Measurements from ENCODE around the gene AMMECR1. TPM values are rescaled to one million over a fixed set of nuclear protein-coding genes. Genes with fewer than 3 reads are reported as not detected.
A peak's percentile ranks its signal among the peaks of the same experiment; 100 is the strongest.
"Not testable (repeated sequence)": the region's sequence is repeated elsewhere in the genome, so short reads cannot be mapped to it uniquely, and the experiment has no call there.

Gene AMMECR1
- total RNA-seq, 2 experiments from 2014 or later: 8.0 to 8.9 TPM

DNA sequence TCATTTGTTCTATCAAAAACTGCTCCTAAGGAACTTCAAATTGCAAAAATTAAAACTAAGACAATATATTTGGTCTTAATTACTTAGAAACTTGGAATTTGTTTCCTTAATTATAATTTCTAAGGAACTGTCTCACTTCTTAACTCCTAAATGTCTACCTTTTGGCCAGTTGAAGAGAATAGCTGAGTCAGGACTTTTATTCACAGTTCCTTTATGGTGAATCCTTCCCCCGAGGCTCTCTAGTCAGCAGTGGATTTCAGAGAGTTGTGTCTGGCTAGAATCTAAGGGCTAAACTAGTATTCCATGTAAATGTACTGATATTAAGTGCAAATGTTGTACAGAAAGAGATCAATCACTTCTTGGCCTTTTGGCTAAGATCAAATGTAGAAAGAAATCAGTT, 69.3 kb downstream of the AMMECR1 start:
- H3K27ac Mint-ChIP-seq: no peak overlapping the region
- ChIA-PET POLR2A (no interaction called here), CTCF (no interaction called here)
- no peaks in the 10 kb centered on the region for H3K27me3 Mint-ChIP-seq
- H3K9me3 Mint-ChIP-seq: no peaks in the 10 kb centered on the region
- peaks cover 1% of the 10 kb centered on the region for H3K36me3 Mint-ChIP-seq
- H3K4me3 Mint-ChIP-seq: no peak overlapping the region
- intact Hi-C loops (cut with micrococcal nuclease): no loop called here
- DNase-seq: no peak
- H3K4me1 Mint-ChIP-seq (ENCODE audit: low read depth): peaks cover 40% of the 10 kb centered on the region

GRCh38 chrX:110245011-110245410, 72.9 kb downstream of the AMMECR1 start:
- Mint-ChIP-seq H3K4me1 (ENCODE audit: low read depth) (peaks cover 40% of the 10 kb centered on the region), H3K4me3 (no peak overlapping the region), H3K27ac (no peak overlapping the region), H3K36me3 (peaks cover 10% of the 10 kb centered on the region), H3K9me3 (peaks cover 13% of the 10 kb centered on the region), H3K27me3 (no peaks in the 10 kb centered on the region)
- DNase-seq: no peak
- intact Hi-C loops (cut with micrococcal nuclease): no loop called here
- POLR2A ChIA-PET: interaction anchor here (1.0 kb wide), 1 partner anchor 59 kb away, joined by 3 read pairs; no protein-coding TSS in a partner anchor
- CTCF ChIA-PET: interaction anchor here (1.2 to 1.7 kb wide), 2 partner anchors 66 to 99 kb away, joined by 3 to 5 read pairs; no protein-coding TSS in a partner anchor

- Mint-ChIP-seq H3K27ac (no peak overlapping the region), H3K36me3 (peaks cover 18% of the 10 kb centered on the region), H3K27me3 (no peaks in the 10 kb centered on the region), H3K9me3 (peaks cover 19% of the 10 kb centered on the region), H3K4me1 (ENCODE audit: low read depth) (peaks cover 54% of the 10 kb centered on the region), H3K4me3 (no peak overlapping the region)
- POLR2A ChIA-PET: no interaction called here
- no peak for DNase-seq
- CTCF ChIA-PET: no interaction called here
- intact Hi-C loops (cut with micrococcal nuclease): no loop called here
Measured at GRCh38 chrX:110242371-110242770, 75.5 kb downstream of the AMMECR1 start.

GRCh38 chrX:110241816-110242215, 76.1 kb downstream of the AMMECR1 start:
- Mint-ChIP-seq H3K4me3 (no peak overlapping the region), H3K27ac (no peak overlapping the region), H3K36me3 (peaks cover 18% of the 10 kb centered on the region), H3K9me3 (peaks cover 19% of the 10 kb centered on the region), H3K4me1 (ENCODE audit: low read depth) (peaks cover 56% of the 10 kb centered on the region), H3K27me3 (no peaks in the 10 kb centered on the region)
- DNase-seq: no peak
- ChIA-PET POLR2A (no interaction called here), CTCF (no interaction called here)
- intact Hi-C loops (cut with micrococcal nuclease): no loop called here

DNA sequence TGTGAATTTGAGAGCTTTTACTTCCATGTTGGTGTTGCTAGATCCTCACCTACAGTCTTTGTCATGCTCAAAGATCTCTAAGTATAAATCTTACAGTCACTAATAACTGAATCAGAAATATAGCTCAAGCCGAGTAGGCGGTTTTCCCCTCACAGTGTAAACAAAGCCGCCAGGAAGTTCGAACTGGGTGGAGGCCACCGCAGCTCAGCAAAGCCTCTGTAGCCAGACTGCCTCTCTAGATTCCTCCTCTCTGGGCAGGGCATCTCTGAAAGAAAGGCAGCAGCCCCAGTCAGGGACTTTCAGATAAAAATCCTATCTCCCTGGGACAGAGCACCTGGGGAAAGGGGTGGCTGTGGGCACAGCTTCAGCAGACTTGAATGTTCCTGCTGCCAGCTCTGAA, 79.6 kb downstream of the AMMECR1 start:
- peaks cover 22% of the 10 kb centered on the region for H3K36me3 Mint-ChIP-seq
- H3K4me3 Mint-ChIP-seq; H3K27me3 Mint-ChIP-seq; intact Hi-C loops (cut with micrococcal nuclease); POLR2A ChIA-PET; CTCF ChIA-PET: not testable (repeated sequence)
- H3K27ac Mint-ChIP-seq: peak overlapping the region; percentile 82
- H3K4me1 Mint-ChIP-seq (ENCODE audit: low read depth): peaks cover 41% of the 10 kb centered on the region
- peaks cover 24% of the 10 kb centered on the region for H3K9me3 Mint-ChIP-seq
- peak; percentile 62 for DNase-seq

- Mint-ChIP-seq H3K4me1 (ENCODE audit: low read depth) (peaks cover 47% of the 10 kb centered on the region), H3K9me3 (peaks cover 10% of the 10 kb centered on the region), H3K27ac (peak overlapping the region; percentile 54), H3K36me3 (peaks cover 13% of the 10 kb centered on the region)
- CTCF ChIA-PET; H3K4me3 Mint-ChIP-seq; POLR2A ChIA-PET; H3K27me3 Mint-ChIP-seq; DNase-seq; intact Hi-C loops (cut with micrococcal nuclease): not testable (repeated sequence)
Measured at GRCh38 chrX:110231485-110231884, 86.4 kb downstream of the AMMECR1 start.

DNA sequence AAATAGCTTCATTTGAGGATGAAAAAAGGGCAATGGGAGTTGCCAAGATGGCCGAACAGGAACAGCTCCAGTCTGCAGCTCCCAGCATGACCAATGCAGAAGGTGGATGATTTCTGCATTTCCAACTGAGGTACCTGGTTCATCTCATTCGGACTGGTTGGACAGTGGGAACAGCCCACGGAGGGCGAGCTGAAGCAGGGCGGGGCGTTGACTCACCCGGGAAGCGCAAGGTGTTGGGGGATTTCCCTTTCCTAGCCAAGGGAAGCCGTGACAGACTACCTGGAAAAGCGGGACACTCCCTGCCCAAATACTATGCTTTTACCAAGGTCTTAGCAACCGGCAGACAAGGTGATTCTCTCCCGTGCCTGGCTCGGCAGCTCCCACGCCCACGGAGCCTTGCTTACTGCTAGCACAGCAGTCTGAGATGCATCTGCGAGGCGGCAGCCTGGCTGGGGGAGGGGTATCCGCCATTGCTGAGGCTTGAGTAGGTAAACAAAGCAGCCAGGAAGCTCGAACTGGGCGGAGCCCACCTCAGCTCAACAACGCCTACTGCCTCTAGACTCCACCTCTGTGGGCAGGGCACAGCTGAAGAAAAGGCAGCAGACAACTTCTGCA, 88.3 kb downstream of the AMMECR1 start:
- H3K27ac Mint-ChIP-seq: peak overlapping the region; percentile 83
- POLR2A ChIA-PET: interaction anchor here (1.6 kb wide), 1 partner anchor 87 kb away, joined by 5 read pairs; no protein-coding TSS in a partner anchor
- H3K9me3 Mint-ChIP-seq: peaks cover 10% of the 10 kb centered on the region
- H3K27me3 Mint-ChIP-seq, CTCF ChIA-PET: not testable (repeated sequence)
- peaks cover 13% of the 10 kb centered on the region for H3K36me3 Mint-ChIP-seq
- intact Hi-C loops (cut with micrococcal nuclease): loop anchor here (5.0 kb wide), 1 partner anchor 83 kb away; no protein-coding TSS in a partner anchor
- peaks cover 48% of the 10 kb centered on the region for H3K4me1 Mint-ChIP-seq (ENCODE audit: low read depth)
- peak; percentile 90 for DNase-seq
- peak overlapping the region; percentile 77 for H3K4me3 Mint-ChIP-seq

GRCh38 chrX:110228453-110228852, 89.4 kb downstream of the AMMECR1 start:
- Mint-ChIP-seq H3K36me3 (peaks cover 10% of the 10 kb centered on the region), H3K27ac (no peak overlapping the region), H3K9me3 (peaks cover 6% of the 10 kb centered on the region), H3K27me3 (no peaks in the 10 kb centered on the region), H3K4me3 (no peak overlapping the region), H3K4me1 (ENCODE audit: low read depth) (peaks cover 53% of the 10 kb centered on the region)
- POLR2A ChIA-PET: no interaction called here
- CTCF ChIA-PET: no interaction called here
- no peak for DNase-seq
- intact Hi-C loops (cut with micrococcal nuclease): loop anchor here (5.0 kb wide), 1 partner anchor 84 kb away; no protein-coding TSS in a partner anchor

DNA sequence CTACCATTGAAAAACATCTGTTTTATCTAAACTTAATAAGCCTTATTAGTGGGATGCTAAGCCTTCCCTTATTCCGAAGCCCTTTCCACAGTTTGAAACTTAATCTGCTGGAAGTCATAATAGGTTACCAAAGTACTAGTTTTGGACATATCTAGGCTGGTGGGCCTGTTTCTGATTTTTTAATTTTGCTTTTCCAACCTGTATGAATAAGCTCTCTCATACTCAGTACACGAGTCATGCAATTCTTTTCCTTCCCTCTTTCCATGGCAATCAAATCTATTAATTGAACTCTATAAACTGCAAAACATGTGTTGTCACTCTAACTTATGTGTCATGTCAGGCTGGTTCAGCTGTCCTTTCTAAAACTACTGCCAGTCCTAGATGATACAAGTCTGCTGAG, 91.0 kb downstream of the AMMECR1 start:
- no peaks in the 10 kb centered on the region for H3K27me3 Mint-ChIP-seq
- no peak overlapping the region for H3K27ac Mint-ChIP-seq
- H3K4me3 Mint-ChIP-seq: no peak overlapping the region
- H3K9me3 Mint-ChIP-seq: peaks cover 2% of the 10 kb centered on the region
- ChIA-PET CTCF (interaction anchor here (0.8 kb wide), 1 partner anchor 181 kb away, joined by 4 read pairs; no protein-coding TSS in a partner anchor), POLR2A (no interaction called here)
- no peak for DNase-seq
- H3K4me1 Mint-ChIP-seq (ENCODE audit: low read depth): peaks cover 48% of the 10 kb centered on the region
- H3K36me3 Mint-ChIP-seq: peaks cover 2% of the 10 kb centered on the region
- intact Hi-C loops (cut with micrococcal nuclease): loop anchor here (5.0 kb wide), 1 partner anchor 85 kb away; no protein-coding TSS in a partner anchor

- Mint-ChIP-seq H3K36me3 (no peaks in the 10 kb centered on the region), H3K4me1 (ENCODE audit: low read depth) (peaks cover 37% of the 10 kb centered on the region), H3K4me3 (no peak overlapping the region), H3K9me3 (no peaks in the 10 kb centered on the region), H3K27me3 (no peaks in the 10 kb centered on the region), H3K27ac (no peak overlapping the region)
- intact Hi-C loops (cut with micrococcal nuclease): loop anchor here (5.0 kb wide), 1 partner anchor 87 kb away; no protein-coding TSS in a partner anchor
- ChIA-PET POLR2A (interaction anchor here (1.6 kb wide), 1 partner anchor 86 kb away, joined by 3 read pairs; no protein-coding TSS in a partner anchor), CTCF (no interaction called here)
- no peak for DNase-seq
Measured at GRCh38 chrX:110224926-110225617, 92.8 kb downstream of the AMMECR1 start.

DNA sequence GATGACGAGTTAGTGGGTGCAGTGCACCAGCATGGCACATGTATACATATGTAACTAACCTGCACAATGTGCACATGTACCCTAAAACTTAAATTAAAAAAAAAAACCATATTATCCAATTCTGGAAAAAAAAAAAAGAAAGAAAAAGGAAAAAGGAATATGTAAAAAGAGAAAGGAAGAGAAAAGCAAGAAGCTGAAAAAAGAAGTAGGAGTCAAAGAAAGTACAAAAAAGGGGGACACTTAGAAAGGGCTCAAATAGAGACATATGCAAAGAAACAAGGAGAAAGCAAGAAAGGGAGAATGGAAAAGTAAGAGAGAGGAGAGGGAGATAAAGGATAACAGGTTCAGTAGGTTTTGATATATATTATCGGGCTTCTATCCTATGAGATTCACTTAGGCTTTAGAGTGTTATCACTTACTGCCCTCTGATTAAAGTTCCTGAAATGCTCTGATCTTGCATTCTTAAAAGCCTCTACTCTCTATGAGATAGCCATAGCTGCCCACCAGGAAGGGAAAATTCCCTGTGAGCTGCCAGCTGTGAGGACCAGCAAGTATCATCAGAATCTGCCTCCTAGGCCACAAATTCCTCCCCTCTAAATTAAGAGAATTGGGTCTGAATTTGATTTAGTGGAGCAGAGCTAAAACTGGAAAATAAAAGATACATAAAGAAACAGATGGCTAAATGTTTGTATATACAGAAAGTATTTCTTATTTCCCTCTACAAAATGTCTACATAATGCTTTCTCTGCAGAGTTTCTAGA, 95.2 kb downstream of the AMMECR1 start:
- Mint-ChIP-seq H3K36me3 (no peaks in the 10 kb centered on the region), H3K9me3 (no peaks in the 10 kb centered on the region), H3K27me3 (no peaks in the 10 kb centered on the region), H3K27ac (no peak overlapping the region), H3K4me3 (no peak overlapping the region), H3K4me1 (ENCODE audit: low read depth) (peaks cover 37% of the 10 kb centered on the region)
- CTCF ChIA-PET: no interaction called here
- intact Hi-C loops (cut with micrococcal nuclease): no loop called here
- DNase-seq: no peak
- POLR2A ChIA-PET: no interaction called here

DNA sequence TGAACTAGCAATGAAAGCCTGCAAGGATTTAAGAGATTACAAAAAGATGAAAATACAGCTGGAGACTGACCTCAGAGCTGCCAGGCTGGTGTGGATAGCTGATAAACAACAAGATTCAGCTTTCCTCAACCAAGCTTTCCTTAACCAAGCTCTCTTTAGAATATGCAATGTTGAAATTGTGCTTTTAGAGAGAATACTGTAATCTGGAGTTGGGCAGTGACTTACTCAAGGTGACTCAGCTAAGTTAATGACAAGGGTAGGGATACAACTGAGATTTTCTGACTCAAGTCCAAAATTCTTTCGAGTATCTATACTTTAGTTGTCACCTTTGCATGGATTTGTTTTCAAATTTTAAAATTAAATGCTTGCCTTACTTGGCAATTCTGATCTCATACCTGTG, 98.0 kb downstream of the AMMECR1 start:
- no peaks in the 10 kb centered on the region for H3K27me3 Mint-ChIP-seq
- H3K9me3 Mint-ChIP-seq: no peaks in the 10 kb centered on the region
- intact Hi-C loops (cut with micrococcal nuclease): no loop called here
- H3K36me3 Mint-ChIP-seq: no peaks in the 10 kb centered on the region
- peaks cover 33% of the 10 kb centered on the region for H3K4me1 Mint-ChIP-seq (ENCODE audit: low read depth)
- ChIA-PET CTCF (interaction anchor here (1.4 kb wide), 1 partner anchor 73 kb away, joined by 4 read pairs; no protein-coding TSS in a partner anchor), POLR2A (no interaction called here)
- H3K27ac Mint-ChIP-seq: no peak overlapping the region
- no peak overlapping the region for H3K4me3 Mint-ChIP-seq
- no peak for DNase-seq

All from activated CD4-positive, alpha-beta memory T cell treated with anti-CD3 and anti-CD28 coated beads for 36 hours (primary cell).